HEK293 (cell line): ENCODE results near the gene UNC13A.

Experiments
- CTCF ChIA-PET: fragments of 350-600 bp; formaldehyde crosslinking; extraction: SDS; loops from one replicate; lab custom pipeline; 2021; ENCODE audit warnings: antibody characterized with exemption; lab: Yijun Ruan, JAX
- POLR2A ChIA-PET: fragments of 300-600 bp; formaldehyde crosslinking; extraction: SDS; loops from one replicate; lab custom pipeline; 2020; ENCODE audit warnings: antibody characterized with exemption, inconsistent platforms; lab: Yijun Ruan, JAX
- H3K27ac ChIP-seq: fragments of 200-500 bp; sonication (Bioruptor generic); 2 replicates; pipeline ENCODE4 v1.5.1; 2014; ENCODE audit warnings: low read depth, low read length, control low read depth, inconsistent platforms; ENCODE audit errors: extremely low read depth
- H3K36me3 ChIP-seq, 2 experiments: fragments of 200-500 bp in 1 of 2; sonication (Bioruptor generic) in 1 of 2; 1 replicate in 1 of 2; 2 replicates in 1 of 2; pipeline ENCODE4 v1.5.1; 2014 to 2017; ENCODE audit warnings: inconsistent platforms in 2 of 2, low read length in 2 of 2; ENCODE audit not compliant: control insufficient read depth in 2 of 2, insufficient read depth in 1 of 2
- H3K4me1 ChIP-seq: fragments of 200-500 bp; sonication (Bioruptor generic); 2 replicates; pipeline ENCODE4 v1.5.1; 2014; ENCODE audit warnings: mild to moderate bottlenecking, low read length, inconsistent platforms; ENCODE audit not compliant: control insufficient read depth, insufficient read depth
- H3K4me3 ChIP-seq: 2 replicates; pipeline ENCODE4 v1.5.1; 2011; ENCODE audit warnings: low read depth, mild to moderate bottlenecking, control low read depth, low read length, moderate library complexity
- H3K9me3 ChIP-seq: fragments of 200-500 bp; sonication (Bioruptor generic); 2 replicates; pipeline ENCODE4 v1.5.1; 2014; ENCODE audit warnings: low read depth, low read length, inconsistent platforms; ENCODE audit not compliant: control insufficient read depth, insufficient read depth
- ATF2 ChIP-seq: fragments of 450-650 bp; formaldehyde crosslinking; IDR thresholded peaks from 2 replicates; pipeline ENCODE4 v1.5.1; 2016; ENCODE audit warnings: missing biosample characterization, missing genetic modification characterization, low read depth
- ELK4 ChIP-seq: IDR thresholded peaks from 2 replicates; pipeline ENCODE4 v1.6.1; 2011; ENCODE audit warnings: mild to moderate bottlenecking, low read depth, low read length, borderline replicate concordance
- FEZF1 ChIP-seq: fragments of 450-650 bp; formaldehyde crosslinking; IDR thresholded peaks from 2 replicates; pipeline ENCODE4 v1.5.1; 2016; ENCODE audit warnings: missing biosample characterization, missing genetic modification characterization
- GFI1B ChIP-seq: fragments of 450-650 bp; formaldehyde crosslinking; IDR thresholded peaks from 2 replicates; pipeline ENCODE4 v1.5.1; 2016; ENCODE audit warnings: missing biosample characterization, missing genetic modification characterization
- HOXA7 ChIP-seq: sonication (generic); formaldehyde crosslinking; IDR thresholded peaks from 2 replicates; pipeline ENCODE4 v1.8.1; 2022; ENCODE audit warnings: missing genetic modification reagents, borderline replicate concordance
- IKZF3 ChIP-seq: fragments of 450-650 bp; IDR thresholded peaks from 2 replicates; pipeline ENCODE4 v1.5.0; 2018; ENCODE audit warnings: missing biosample characterization, mild to moderate bottlenecking, missing genetic modification characterization, moderate library complexity
- KLF17 ChIP-seq: fragments of 450-650 bp; formaldehyde crosslinking; IDR thresholded peaks from 2 replicates; pipeline ENCODE4 v1.5.1; 2016; ENCODE audit warnings: missing biosample characterization, missing genetic modification characterization
- PRDM4 ChIP-seq: fragments of 450-650 bp; formaldehyde crosslinking; IDR thresholded peaks from 2 replicates; pipeline ENCODE4 v1.5.1; 2017; ENCODE audit warnings: missing biosample characterization, missing genetic modification characterization
- SP7 ChIP-seq: fragments of 450-650 bp; formaldehyde crosslinking; IDR thresholded peaks from 2 replicates; pipeline ENCODE4 v1.5.1; 2016; ENCODE audit warnings: missing biosample characterization, missing genetic modification characterization
- YY2 ChIP-seq: fragments of 450-650 bp; formaldehyde crosslinking; IDR thresholded peaks from 2 replicates; pipeline ENCODE4 v1.5.1; 2016; ENCODE audit warnings: missing biosample characterization, missing genetic modification characterization
- ZBTB7A ChIP-seq: fragments of 450-650 bp; formaldehyde crosslinking; IDR thresholded peaks from 2 replicates; pipeline ENCODE4 v1.5.1; 2016; ENCODE audit warnings: low read depth, missing biosample characterization, missing genetic modification characterization
- ZNF121 ChIP-seq: fragments of 450-650 bp; formaldehyde crosslinking; IDR thresholded peaks from 2 replicates; pipeline ENCODE4 v1.5.1; 2016; ENCODE audit warnings: missing biosample characterization, missing genetic modification characterization
- ZNF138 ChIP-seq: fragments of 450-650 bp; formaldehyde crosslinking; IDR thresholded peaks from 2 replicates; pipeline ENCODE4 v1.5.1; 2016; ENCODE audit warnings: missing biosample characterization, missing genetic modification characterization, borderline replicate concordance
- ZNF16 ChIP-seq: fragments of 450-650 bp; formaldehyde crosslinking; IDR thresholded peaks from 2 replicates; pipeline ENCODE4 v1.5.1; 2016; ENCODE audit warnings: low read depth, missing biosample characterization, missing genetic modification characterization
- ZNF26 ChIP-seq: fragments of 450-650 bp; formaldehyde crosslinking; IDR thresholded peaks from 2 replicates; pipeline ENCODE4 v1.5.1; 2016; ENCODE audit warnings: missing biosample characterization, missing genetic modification characterization
- ZNF433 ChIP-seq: fragments of 450-650 bp; formaldehyde crosslinking; IDR thresholded peaks from 2 replicates; pipeline ENCODE4 v1.5.1; 2016; ENCODE audit warnings: missing biosample characterization, missing genetic modification characterization, low read depth
- ZNF510 ChIP-seq: fragments of 450-650 bp; formaldehyde crosslinking; IDR thresholded peaks from 2 replicates; pipeline ENCODE4 v1.5.1; 2018; ENCODE audit warnings: mild to moderate bottlenecking, missing genetic modification characterization, missing biosample characterization; ENCODE audit not compliant: insufficient replicate concordance
- ZNF600 ChIP-seq: fragments of 450-650 bp; formaldehyde crosslinking; IDR thresholded peaks from 2 replicates; pipeline ENCODE4 v1.5.1; 2016; ENCODE audit warnings: missing biosample characterization, missing genetic modification characterization
- ZNF658 ChIP-seq: fragments of 450-650 bp; formaldehyde crosslinking; IDR thresholded peaks from 2 replicates; pipeline ENCODE4; 2016; ENCODE audit warnings: missing biosample characterization, missing genetic modification characterization
- TF ChIP-seq, protein P1 (sequence below): fragments of 450-650 bp; formaldehyde crosslinking; IDR thresholded peaks from 2 replicates; pipeline ENCODE4 v1.5.1; 2016; ENCODE audit warnings: missing biosample characterization, missing genetic modification characterization, low read depth
- TF ChIP-seq, protein P2 (sequence below): fragments of 450-650 bp; formaldehyde crosslinking; IDR thresholded peaks from 2 replicates; pipeline ENCODE4 v1.5.1; 2016; ENCODE audit warnings: missing biosample characterization, missing genetic modification characterization
- TF ChIP-seq, protein P3 (sequence below): fragments of 450-650 bp; formaldehyde crosslinking; IDR thresholded peaks from 2 replicates; pipeline ENCODE4 v1.5.1; 2017; ENCODE audit warnings: missing biosample characterization, missing genetic modification characterization

Gene UNC13A

DNA sequence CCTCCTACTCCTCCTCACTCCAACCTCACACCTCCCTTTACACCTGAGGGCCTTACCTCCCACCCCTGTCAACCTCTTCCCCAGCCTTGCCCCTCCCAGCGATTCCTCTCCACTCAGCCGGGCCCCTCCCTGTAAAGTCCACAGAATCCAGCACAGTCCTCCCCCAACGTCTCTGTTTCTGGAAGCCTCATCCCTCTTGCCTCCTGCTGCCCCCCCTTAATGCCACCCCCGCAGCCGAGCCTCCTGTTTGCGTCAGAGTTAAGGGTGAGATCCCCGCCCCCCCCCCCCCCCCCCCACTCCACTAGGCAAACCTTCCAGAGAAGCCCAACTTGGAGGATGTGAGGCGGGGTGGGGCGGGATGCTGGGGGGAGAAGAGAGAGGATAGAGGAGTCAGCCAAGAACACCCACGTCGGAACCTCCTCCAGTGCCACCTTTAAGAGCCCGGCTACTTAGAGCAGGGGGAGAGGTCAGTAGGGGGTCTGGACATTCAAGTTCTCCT, 2.1 kb downstream of the UNC13A start (continued):
- TF ChIP-seq, protein P1, sequence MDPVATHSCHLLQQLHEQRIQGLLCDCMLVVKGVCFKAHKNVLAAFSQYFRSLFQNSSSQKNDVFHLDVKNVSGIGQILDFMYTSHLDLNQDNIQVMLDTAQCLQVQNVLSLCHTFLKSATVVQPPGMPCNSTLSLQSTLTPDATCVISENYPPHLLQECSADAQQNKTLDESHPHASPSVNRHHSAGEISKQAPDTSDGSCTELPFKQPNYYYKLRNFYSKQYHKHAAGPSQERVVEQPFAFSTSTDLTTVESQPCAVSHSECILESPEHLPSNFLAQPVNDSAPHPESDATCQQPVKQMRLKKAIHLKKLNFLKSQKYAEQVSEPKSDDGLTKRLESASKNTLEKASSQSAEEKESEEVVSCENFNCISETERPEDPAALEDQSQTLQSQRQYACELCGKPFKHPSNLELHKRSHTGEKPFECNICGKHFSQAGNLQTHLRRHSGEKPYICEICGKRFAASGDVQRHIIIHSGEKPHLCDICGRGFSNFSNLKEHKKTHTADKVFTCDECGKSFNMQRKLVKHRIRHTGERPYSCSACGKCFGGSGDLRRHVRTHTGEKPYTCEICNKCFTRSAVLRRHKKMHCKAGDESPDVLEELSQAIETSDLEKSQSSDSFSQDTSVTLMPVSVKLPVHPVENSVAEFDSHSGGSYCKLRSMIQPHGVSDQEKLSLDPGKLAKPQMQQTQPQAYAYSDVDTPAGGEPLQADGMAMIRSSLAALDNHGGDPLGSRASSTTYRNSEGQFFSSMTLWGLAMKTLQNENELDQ (tag by site-specific recombination) = no peak
- TF ChIP-seq ELK4 = no peak
- TF ChIP-seq SP7 (tag by site-specific recombination) = no peak
- no peak for TF ChIP-seq ZNF138 (tag by site-specific recombination)
- TF ChIP-seq, protein P2, sequence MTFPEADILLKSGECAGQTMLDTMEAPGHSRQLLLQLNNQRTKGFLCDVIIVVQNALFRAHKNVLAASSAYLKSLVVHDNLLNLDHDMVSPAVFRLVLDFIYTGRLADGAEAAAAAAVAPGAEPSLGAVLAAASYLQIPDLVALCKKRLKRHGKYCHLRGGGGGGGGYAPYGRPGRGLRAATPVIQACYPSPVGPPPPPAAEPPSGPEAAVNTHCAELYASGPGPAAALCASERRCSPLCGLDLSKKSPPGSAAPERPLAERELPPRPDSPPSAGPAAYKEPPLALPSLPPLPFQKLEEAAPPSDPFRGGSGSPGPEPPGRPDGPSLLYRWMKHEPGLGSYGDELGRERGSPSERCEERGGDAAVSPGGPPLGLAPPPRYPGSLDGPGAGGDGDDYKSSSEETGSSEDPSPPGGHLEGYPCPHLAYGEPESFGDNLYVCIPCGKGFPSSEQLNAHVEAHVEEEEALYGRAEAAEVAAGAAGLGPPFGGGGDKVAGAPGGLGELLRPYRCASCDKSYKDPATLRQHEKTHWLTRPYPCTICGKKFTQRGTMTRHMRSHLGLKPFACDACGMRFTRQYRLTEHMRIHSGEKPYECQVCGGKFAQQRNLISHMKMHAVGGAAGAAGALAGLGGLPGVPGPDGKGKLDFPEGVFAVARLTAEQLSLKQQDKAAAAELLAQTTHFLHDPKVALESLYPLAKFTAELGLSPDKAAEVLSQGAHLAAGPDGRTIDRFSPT (tag by site-specific recombination) = no peak
- TF ChIP-seq ZNF658 (tag by site-specific recombination) = no peak
- TF ChIP-seq, protein P3, sequence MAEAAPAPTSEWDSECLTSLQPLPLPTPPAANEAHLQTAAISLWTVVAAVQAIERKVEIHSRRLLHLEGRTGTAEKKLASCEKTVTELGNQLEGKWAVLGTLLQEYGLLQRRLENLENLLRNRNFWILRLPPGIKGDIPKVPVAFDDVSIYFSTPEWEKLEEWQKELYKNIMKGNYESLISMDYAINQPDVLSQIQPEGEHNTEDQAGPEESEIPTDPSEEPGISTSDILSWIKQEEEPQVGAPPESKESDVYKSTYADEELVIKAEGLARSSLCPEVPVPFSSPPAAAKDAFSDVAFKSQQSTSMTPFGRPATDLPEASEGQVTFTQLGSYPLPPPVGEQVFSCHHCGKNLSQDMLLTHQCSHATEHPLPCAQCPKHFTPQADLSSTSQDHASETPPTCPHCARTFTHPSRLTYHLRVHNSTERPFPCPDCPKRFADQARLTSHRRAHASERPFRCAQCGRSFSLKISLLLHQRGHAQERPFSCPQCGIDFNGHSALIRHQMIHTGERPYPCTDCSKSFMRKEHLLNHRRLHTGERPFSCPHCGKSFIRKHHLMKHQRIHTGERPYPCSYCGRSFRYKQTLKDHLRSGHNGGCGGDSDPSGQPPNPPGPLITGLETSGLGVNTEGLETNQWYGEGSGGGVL = peak; percentile 78
- TF ChIP-seq KLF17 (tag by site-specific recombination) = peak; percentile 66; the same call in 1 of the 2 replicates
- no peak for TF ChIP-seq ATF2

DNA sequence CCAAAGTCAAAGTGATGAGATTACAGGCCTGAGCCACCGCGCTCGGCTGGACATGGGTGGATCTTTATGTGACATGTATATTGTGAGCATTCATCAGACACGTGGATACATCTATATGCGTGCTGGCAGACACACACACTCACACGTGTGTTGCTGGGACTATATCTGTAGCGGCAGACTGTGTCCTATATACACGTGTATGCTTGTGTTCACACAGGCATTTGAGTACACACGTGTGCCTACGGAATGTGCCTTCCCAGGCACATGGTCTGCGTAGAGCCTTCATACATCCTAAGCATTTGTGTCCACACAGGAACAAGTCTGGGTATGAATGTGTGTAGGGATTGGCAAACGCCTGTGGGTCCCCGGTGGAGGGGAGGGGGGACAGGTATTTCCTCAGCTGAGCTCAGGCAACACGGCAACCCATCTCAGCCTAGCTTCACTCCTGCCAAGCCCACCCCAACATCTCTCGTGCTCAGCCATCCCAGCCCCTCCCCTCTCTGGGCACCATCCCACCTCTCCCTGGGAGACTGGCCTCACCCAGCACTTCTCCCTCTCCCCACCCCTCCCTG, 2.6 kb downstream of the UNC13A start:
- Histone ChIP-seq H3K4me3 (no peak overlapping the region), H3K27ac (no peak overlapping the region), H3K36me3 (no peaks in the 10 kb centered on the region), H3K9me3 (no peaks in the 10 kb centered on the region), H3K4me1 (no peaks in the 10 kb centered on the region)
- ChIA-PET POLR2A (no interaction called here), CTCF (interaction anchor here (0.7 kb wide), 1 partner anchor 19 kb away, joined by 3 read pairs; no protein-coding TSS in a partner anchor)
- no peak for TF ChIP-seq ZNF121 (tag by site-specific recombination)
- no peak for TF ChIP-seq ZNF433 (tag by site-specific recombination)
- TF ChIP-seq YY2 (tag by site-specific recombination) = no peak
- no peak for TF ChIP-seq GFI1B (tag by site-specific recombination)
- no peak for TF ChIP-seq HOXA7 (CRISPR knock-in tag)
- no peak for TF ChIP-seq ZNF510 (tag by site-specific recombination)
- no peak for TF ChIP-seq IKZF3 (tag by site-specific recombination)
- TF ChIP-seq PRDM4 (tag by site-specific recombination) = no peak
- TF ChIP-seq ZNF26 = no peak
- TF ChIP-seq ZNF600 = no peak
- no peak for TF ChIP-seq FEZF1 (tag by site-specific recombination)
- no peak for TF ChIP-seq ZNF16 (tag by site-specific recombination)
- TF ChIP-seq ZBTB7A = no peak
